ENCODE results near the gene SOHLH2. TPM values are rescaled to one million over a fixed set of nuclear protein-coding genes. Genes with fewer than 3 reads are reported as not detected.

The SOHLH2 gene
- total and polyA plus RNA-seq, 7 donors: 0.17 to 1.4 (median 0.21) TPM; not detected in 1

DNA sequence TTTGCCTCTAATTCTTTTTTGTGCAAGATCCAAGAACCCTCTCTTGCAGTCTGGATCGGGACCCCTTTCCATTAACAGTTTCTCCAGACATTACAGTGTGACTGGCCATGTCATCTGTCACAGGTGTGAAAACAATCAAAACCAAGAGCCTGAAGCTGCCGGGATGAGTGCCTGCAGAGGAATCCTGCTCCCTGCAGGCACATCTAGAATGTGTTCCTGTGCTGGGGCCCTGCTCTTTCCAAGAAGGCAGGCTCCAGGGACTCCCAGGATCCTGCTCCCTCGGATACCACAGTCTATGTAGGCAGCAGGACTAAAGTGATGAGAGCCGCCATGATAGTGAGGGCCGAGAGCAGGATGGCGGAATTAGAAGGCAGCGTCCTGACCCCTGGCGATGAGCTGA is 44.5 kb upstream of the SOHLH2 start:
- Histone ChIP-seq H3K27me3 (ENCODE audit: insufficient read depth in 3 of 3, low read length in 2 of 3) (no peaks in the 10 kb centered on the region), H3K4me1 (no peaks in the 10 kb centered on the region), H3K4me3 (no peak overlapping the region), H3K9me3 (no peaks in the 10 kb centered on the region), H3K36me3 (ENCODE audit: insufficient read depth in 1 of 2, low read depth in 1 of 2) (no peaks in the 10 kb centered on the region), H3K27ac (no peak overlapping the region)
- WGBS, 3 donors: 75 to 78% (median 75%) methylated on average over 8 of the region's 8 CpGs
- ATAC-seq (no peak), DNase-seq (no peak)
- intact Hi-C loops (cut with DNase I): no loop called here
- TF ChIP-seq CTCF (IDR thresholded peaks at IDR 0.05): no peak

GRCh38 chr13:36251526-36251925 is 37.2 kb upstream of the SOHLH2 start:
- H3K27me3 ChIP-seq (ENCODE audit: insufficient read depth in 3 of 3, low read length in 2 of 3): no peaks in the 10 kb centered on the region
- intact Hi-C loops (cut with DNase I): no loop called here
- no peak overlapping the region for H3K4me3 ChIP-seq
- no peak for TF ChIP-seq CTCF (IDR thresholded peaks at IDR 0.05)
- H3K4me1 ChIP-seq: no peaks in the 10 kb centered on the region
- no peak overlapping the region for H3K27ac ChIP-seq
- no peaks in the 10 kb centered on the region for H3K36me3 ChIP-seq (ENCODE audit: insufficient read depth in 1 of 2, low read depth in 1 of 2)
- H3K9me3 ChIP-seq: no peaks in the 10 kb centered on the region
- ATAC-seq: no peak
- DNase-seq: no peak

GRCh38 chr13:36251017-36251416 is 36.7 kb upstream of the SOHLH2 start:
- H3K27ac ChIP-seq: no peak overlapping the region
- 83 to 86% (median 85%) methylated on average over 4 of the region's 4 CpGs for WGBS, 3 donors
- TF ChIP-seq CTCF (IDR thresholded peaks at IDR 0.05): no peak
- no peak for ATAC-seq
- H3K4me3 ChIP-seq: no peak overlapping the region
- intact Hi-C loops (cut with DNase I): no loop called here
- no peaks in the 10 kb centered on the region for H3K27me3 ChIP-seq (ENCODE audit: insufficient read depth in 3 of 3, low read length in 2 of 3)
- no peak for DNase-seq
- no peaks in the 10 kb centered on the region for H3K36me3 ChIP-seq (ENCODE audit: insufficient read depth in 1 of 2, low read depth in 1 of 2)
- no peaks in the 10 kb centered on the region for H3K9me3 ChIP-seq
- H3K4me1 ChIP-seq: no peaks in the 10 kb centered on the region

- no peak for DNase-seq
- TF ChIP-seq CTCF (IDR thresholded peaks at IDR 0.05): no peak
- H3K27me3 ChIP-seq (ENCODE audit: insufficient read depth in 3 of 3, low read length in 2 of 3): no peaks in the 10 kb centered on the region
- H3K36me3 ChIP-seq (ENCODE audit: insufficient read depth in 1 of 2, low read depth in 1 of 2): no peaks in the 10 kb centered on the region
- no peak overlapping the region for H3K27ac ChIP-seq
- intact Hi-C loops (cut with DNase I): no loop called here
- no peaks in the 10 kb centered on the region for H3K9me3 ChIP-seq
- no peak for ATAC-seq
- no peaks in the 10 kb centered on the region for H3K4me1 ChIP-seq
- H3K4me3 ChIP-seq: no peak overlapping the region
Measured at GRCh38 chr13:36248700-36249099, 34.3 kb upstream of the SOHLH2 start.

DNA sequence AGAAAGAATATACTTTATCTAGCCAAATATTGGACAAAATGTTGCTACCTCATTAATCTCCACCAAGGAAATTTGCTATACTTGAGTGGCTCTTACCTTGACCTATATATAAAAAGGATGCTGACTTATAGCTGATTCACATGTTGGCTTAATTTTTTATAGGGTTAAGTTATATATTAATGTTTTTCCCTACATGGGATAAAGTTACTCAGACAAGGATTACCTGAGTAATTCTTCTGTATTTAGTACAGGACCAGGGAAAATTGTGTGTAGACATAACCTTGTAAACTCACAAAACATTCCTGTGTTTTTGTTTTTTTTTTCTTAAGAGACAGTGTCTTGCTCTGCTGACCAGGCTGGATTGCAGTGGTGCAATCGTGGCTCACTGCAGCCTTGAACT is 30.6 kb upstream of the SOHLH2 start:
- H3K27me3 ChIP-seq (ENCODE audit: insufficient read depth in 3 of 3, low read length in 2 of 3): no peaks in the 10 kb centered on the region
- H3K9me3 ChIP-seq: no peaks in the 10 kb centered on the region
- no peaks in the 10 kb centered on the region for H3K4me1 ChIP-seq
- DNase-seq (no peak), ATAC-seq (no peak)
- no peak for TF ChIP-seq CTCF (IDR thresholded peaks at IDR 0.05)
- H3K36me3 ChIP-seq (ENCODE audit: insufficient read depth in 1 of 2, low read depth in 1 of 2): no peaks in the 10 kb centered on the region
- no peak overlapping the region for H3K27ac ChIP-seq
- WGBS, 3 donors: 68 to 86% (median 76%) methylated on average over 1 of the region's 1 CpG
- intact Hi-C loops (cut with DNase I): no loop called here
- no peak overlapping the region for H3K4me3 ChIP-seq
